ENCODE data around the gene DNAH2.
"Not testable (repeated sequence)": the region's sequence is repeated elsewhere in the genome, so short reads cannot be mapped to it uniquely, and the experiment has no call there.

The DNAH2 gene

GRCh38 chr17:7806587-7806986 is 89.0 kb downstream of the DNAH2 start:
- DNase-seq (ENCODE audit: low read depth): no peak
- no peak overlapping the region for H3K4me3 ChIP-seq (replicated peaks; ENCODE audit: low read depth, low read length)
- no peak for TF ChIP-seq CTCF (IDR thresholded peaks at IDR 0.05; ENCODE audit: low read length, missing control alignments)

GRCh38 chr17:7807206-7807605 is 89.7 kb downstream of the DNAH2 start:
- DNase-seq (ENCODE audit: low read depth): no peak
- no peak for TF ChIP-seq CTCF (IDR thresholded peaks at IDR 0.05; ENCODE audit: low read length, missing control alignments)
- no peak overlapping the region for H3K4me3 ChIP-seq (replicated peaks; ENCODE audit: low read depth, low read length)

- no peak overlapping the region for H3K4me3 ChIP-seq (replicated peaks; ENCODE audit: low read depth, low read length)
- no peak for TF ChIP-seq CTCF (IDR thresholded peaks at IDR 0.05; ENCODE audit: low read length, missing control alignments)
- DNase-seq (ENCODE audit: low read depth): no peak
Observed at GRCh38 chr17:7809086-7809790, 91.7 kb downstream of the DNAH2 start.

GRCh38 chr17:7809791-7810343 is 92.3 kb downstream of the DNAH2 start:
- peak; percentile 54 for DNase-seq (ENCODE audit: low read depth)
- not testable (repeated sequence) for H3K4me3 ChIP-seq (replicated peaks; ENCODE audit: low read depth, low read length)

GRCh38 chr17:7811251-7811650 is 93.7 kb downstream of the DNAH2 start:
- TF ChIP-seq CTCF (IDR thresholded peaks at IDR 0.05; ENCODE audit: low read length, missing control alignments): no peak
- H3K4me3 ChIP-seq (replicated peaks; ENCODE audit: low read depth, low read length): no peak overlapping the region
- no peak for DNase-seq (ENCODE audit: low read depth)

- no peak for DNase-seq (ENCODE audit: low read depth)
- no peak overlapping the region for H3K4me3 ChIP-seq (replicated peaks; ENCODE audit: low read depth, low read length)
- no peak for TF ChIP-seq CTCF (IDR thresholded peaks at IDR 0.05; ENCODE audit: low read length, missing control alignments)
Observed at GRCh38 chr17:7814969-7815368, 97.4 kb downstream of the DNAH2 start.

GRCh38 chr17:7816926-7817642 is 99.5 kb downstream of the DNAH2 start:
- no peak for TF ChIP-seq CTCF (IDR thresholded peaks at IDR 0.05; ENCODE audit: low read length, missing control alignments)
- no peak for DNase-seq (ENCODE audit: low read depth)
- H3K4me3 ChIP-seq (replicated peaks; ENCODE audit: low read depth, low read length): no peak overlapping the region
